GM13977 (cell line): ENCODE measurements around the gene ZFYVE21.

Experiments
- DNase-seq: peaks from one replicate; pipeline ENCODE4 v3.0.0; 2012; ENCODE audit warnings: low spot score
- in situ Hi-C: fragments of 300-500 bp; cut with MboI; formaldehyde crosslinking; loops from one replicate; pipeline ENCODE4 v1.12.0; 2022; ENCODE audit warnings: low sequenced_read_pairs, low pct_unique_long_range_greater_than_20kb, mixed read lengths, inconsistent platforms; ENCODE audit not compliant: unreplicated experiment
- TF ChIP-seq, protein P1 (sequence below): IDR thresholded peaks from 2 replicates; pipeline ENCODE4 v1.5.1; 2012; ENCODE audit warnings: mild to moderate bottlenecking, control low read depth; ENCODE audit not compliant: insufficient read depth; ENCODE audit errors: extremely low read depth, missing control alignments

The ZFYVE21 gene

DNA sequence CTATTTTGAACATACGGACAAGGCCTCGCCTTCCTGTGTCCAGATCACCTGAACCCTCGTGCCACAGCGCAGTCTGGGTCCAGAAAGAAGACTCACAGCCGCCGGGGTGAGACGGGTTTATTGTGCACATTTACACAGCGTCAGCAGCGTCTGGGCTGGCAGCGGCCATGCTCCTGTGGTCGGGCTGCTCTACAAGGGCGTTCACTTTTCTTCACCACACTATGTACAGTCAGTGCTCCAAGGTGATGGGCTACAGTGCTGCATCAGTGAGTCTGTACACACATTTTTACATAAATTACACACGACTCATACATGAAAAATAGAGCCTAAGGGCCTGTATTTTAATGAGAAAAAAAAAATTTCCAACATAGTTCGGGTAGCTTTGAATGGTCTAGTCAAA lies 18.0 kb downstream of the ZFYVE21 start:
- in situ Hi-C loops = no loop called here
- TF ChIP-seq, protein P1, sequence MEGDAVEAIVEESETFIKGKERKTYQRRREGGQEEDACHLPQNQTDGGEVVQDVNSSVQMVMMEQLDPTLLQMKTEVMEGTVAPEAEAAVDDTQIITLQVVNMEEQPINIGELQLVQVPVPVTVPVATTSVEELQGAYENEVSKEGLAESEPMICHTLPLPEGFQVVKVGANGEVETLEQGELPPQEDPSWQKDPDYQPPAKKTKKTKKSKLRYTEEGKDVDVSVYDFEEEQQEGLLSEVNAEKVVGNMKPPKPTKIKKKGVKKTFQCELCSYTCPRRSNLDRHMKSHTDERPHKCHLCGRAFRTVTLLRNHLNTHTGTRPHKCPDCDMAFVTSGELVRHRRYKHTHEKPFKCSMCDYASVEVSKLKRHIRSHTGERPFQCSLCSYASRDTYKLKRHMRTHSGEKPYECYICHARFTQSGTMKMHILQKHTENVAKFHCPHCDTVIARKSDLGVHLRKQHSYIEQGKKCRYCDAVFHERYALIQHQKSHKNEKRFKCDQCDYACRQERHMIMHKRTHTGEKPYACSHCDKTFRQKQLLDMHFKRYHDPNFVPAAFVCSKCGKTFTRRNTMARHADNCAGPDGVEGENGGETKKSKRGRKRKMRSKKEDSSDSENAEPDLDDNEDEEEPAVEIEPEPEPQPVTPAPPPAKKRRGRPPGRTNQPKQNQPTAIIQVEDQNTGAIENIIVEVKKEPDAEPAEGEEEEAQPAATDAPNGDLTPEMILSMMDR = no peak
- DNase-seq = no peak

DNA sequence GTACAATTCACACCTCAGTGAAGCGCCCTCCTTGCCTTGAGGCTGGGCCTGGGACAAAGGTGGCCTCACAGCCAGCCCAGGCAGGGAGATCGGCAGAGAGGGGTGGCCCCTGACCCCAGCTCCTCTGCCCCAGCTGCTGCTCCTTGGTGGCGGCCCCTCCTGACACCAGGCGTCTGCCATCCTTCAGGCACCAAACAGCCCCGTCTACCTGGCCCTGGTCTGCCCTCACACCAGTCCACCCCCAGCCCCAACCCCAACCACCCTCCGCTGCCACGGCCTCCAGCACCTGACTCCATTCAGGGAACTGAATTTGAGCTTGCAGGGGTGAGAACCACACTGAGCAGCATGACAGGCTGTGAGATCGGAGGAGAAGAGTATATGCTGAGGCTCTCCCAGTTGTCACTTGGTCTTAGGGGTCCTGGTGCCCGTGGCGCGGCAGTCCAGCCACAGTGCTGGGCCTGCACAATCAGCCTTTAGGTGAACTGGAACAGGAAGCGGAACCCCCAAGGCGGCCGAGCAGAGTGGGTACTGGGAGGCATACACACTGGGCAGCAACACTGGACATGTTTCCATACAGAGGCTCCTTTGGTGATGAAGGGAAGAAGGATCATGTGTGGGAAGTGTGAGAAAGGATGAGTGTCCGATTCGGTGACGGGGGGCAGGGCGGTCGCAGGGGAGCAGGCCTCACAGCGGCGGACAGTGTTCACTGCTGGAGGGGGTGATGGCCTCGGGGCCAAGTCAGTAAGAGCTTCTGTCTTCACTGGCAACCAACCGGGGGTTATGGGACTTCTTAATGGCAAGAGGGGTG lies 18.7 kb downstream of the ZFYVE21 start:
- TF ChIP-seq, protein P1 = no peak
- in situ Hi-C loops = no loop called here
- DNase-seq = no peak

DNA sequence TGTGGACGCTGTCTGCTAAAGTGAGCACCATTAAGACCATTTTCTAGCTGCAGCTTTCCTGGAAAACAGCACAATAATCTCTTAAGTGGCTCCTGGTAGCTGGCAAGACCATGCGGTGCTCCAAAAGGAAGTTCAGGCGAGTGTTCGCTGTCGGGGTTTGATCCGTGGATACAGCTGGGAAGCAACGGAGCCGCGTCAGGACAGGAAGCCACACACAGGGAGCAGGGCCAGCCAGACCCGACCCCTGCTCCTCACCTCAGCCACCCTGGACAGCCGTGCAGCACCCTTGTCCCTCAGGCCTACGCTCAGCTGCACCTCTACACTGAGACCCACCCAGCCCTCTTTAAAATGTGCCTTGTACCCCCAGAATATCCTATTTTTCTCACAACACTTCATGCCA lies 19.4 kb downstream of the ZFYVE21 start:
- in situ Hi-C loops = no loop called here
- TF ChIP-seq, protein P1 = no peak
- DNase-seq = no peak

DNA sequence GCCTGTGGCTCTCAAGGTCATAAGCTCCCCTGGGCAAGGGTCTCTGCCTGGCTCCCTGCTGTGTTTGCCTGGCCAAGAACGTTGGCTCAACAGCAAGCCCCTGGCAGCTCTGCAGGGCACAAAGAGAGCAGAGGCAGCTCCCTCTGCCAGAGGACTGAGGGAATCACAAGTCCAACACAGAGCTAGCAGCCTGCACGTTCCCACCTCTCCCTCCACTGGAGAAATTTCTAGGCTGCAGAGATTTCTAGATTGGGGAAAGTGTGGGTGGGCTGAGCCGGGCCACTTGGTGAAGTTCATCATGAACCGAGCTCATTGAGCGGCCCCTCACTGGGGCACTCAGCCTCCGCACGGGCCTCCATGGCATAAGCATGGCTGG lies 19.8 kb downstream of the ZFYVE21 start:
- TF ChIP-seq, protein P1 = no peak
- DNase-seq = no peak
- in situ Hi-C loops = no loop called here

DNA sequence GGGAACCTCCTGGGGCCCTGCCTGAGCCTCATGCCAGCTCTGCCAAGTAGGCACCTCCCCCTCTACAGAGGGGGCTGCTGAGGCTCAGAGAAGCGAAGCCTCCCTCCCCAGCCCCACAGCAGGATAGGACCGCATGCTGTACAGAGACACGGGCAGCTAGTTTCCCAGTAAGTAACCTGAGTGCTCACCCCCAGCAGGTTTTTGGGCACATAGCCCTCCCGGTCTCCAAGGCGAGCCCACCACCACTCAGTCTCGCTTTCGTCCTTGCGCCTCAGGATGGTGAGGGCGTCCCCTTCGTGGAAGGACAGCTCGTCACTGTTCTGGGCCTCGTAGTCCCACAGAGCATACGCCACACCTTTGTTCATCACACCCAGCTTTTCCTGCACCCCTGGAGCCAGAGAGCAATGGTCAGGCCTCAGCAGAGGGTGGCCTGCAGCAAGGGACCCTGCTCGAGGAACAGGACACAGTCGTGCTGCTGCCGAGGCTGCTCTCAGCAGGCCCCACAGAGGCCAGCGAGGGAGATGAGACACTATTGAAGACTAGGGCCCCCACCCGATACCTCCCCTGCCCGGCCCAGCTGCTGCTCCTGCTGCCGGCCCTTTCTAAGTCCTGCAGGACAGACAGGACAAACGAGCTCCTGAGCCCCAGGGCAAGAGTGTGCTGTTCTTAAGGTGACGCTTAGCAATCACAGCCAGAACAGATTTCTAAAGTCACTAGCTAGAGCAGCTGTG lies 20.4 kb downstream of the ZFYVE21 start:
- no peak for DNase-seq
- in situ Hi-C loops = no loop called here

More for the DNA sequence above, 20.4 kb downstream of the ZFYVE21 start:
- TF ChIP-seq, protein P1 = no peak
